Esophagus squamous epithelium (tissue), 4 donors: Measurements from ENCODE around the gene GPC4.

ENCODE experiments used
- CTCF ChIP-seq, 6 experiments: fragments of 450-650 bp in 4 of 6; fragments of 200-600 bp in 2 of 6; sonication (generic) in 2 of 6; IDR thresholded peaks; one replicate each; pipeline ENCODE4 v1.5.1; 2016 to 2019; ENCODE audit warnings: antibody characterized with exemption in 6 of 6, mild to moderate bottlenecking in 4 of 6, moderate library complexity in 4 of 6
- POLR2A ChIP-seq, 4 donors: fragments of 450-650 bp; IDR thresholded peaks; one replicate each; pipeline ENCODE4 v1.6.1; 2017; ENCODE audit warnings: antibody characterized with exemption in 4 of 4, mild to moderate bottlenecking in 4 of 4, moderate library complexity in 3 of 4

- TF ChIP-seq CTCF (IDR thresholded peaks at IDR 0.05) (no peak), POLR2A (IDR thresholded peaks at IDR 0.05) (no peak)
Observed at GRCh38 chrX:133401536-133401935, 13.8 kb downstream of the GPC4 start.
